ENCODE measurements around the gene ZMIZ1.

ZMIZ1 gene

GRCh38 chr10:79339266-79339665, 270.5 kb downstream of the ZMIZ1 start:
- Mint-ChIP-seq H3K4me1 (peaks cover 33% of the 10 kb centered on the region), H3K27me3 (no peaks in the 10 kb centered on the region), H3K27ac (no peak overlapping the region), H3K4me3 (no peak overlapping the region), H3K9me3 (peaks cover 0 to 7% of the 10 kb centered on the region in 2 donors)
- DNase-seq = no peak
- no peak for ATAC-seq

DNA sequence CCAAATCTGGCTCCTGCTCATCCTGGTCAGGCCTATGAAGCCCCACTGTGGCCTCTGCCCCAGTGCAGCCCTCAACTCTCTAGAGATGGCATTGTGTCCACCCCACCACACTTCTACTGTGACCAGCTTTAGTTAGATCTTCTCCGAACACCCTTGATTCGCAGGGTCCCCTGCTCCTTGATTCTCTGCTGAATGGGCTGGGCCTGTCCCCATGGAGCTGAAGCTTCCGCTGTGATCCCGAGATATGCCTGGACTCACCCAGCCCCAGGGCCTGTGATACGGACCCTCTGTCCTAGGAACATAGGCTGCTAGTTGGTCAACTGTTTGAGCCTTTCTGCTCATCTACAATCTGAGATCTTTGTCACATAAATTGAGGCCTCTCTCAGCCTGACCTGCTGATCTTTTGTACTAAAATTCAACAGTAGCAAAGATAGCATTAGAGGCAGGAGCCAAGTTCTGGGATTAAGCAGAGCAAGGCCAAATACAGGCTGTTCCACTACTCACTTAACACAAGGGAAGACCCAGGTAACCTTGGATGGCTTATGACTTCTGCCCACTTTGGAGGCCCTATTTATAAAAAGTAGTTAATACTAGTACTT, 272.0 kb downstream of the ZMIZ1 start:
- ATAC-seq = no peak
- no peaks in the 10 kb centered on the region for H3K27me3 Mint-ChIP-seq
- H3K27ac Mint-ChIP-seq = peak overlapping the region in 1 of 2 donors; percentile 50

GRCh38 chr10:79342295-79342761, 273.6 kb downstream of the ZMIZ1 start:
- Mint-ChIP-seq H3K27ac (no peak overlapping the region), H3K4me1 (peaks cover 27% of the 10 kb centered on the region), H3K9me3 (peaks cover 0 to 2% of the 10 kb centered on the region in 2 donors), H3K27me3 (no peaks in the 10 kb centered on the region), H3K4me3 (no peak overlapping the region)
- DNase-seq (no peak), ATAC-seq (no peak)

More for the DNA sequence above, 272.0 kb downstream of the ZMIZ1 start:
- Mint-ChIP-seq H3K9me3 (peaks cover 0 to 7% of the 10 kb centered on the region in 2 donors), H3K4me3 (no peak overlapping the region), H3K4me1 (peaks cover 27% of the 10 kb centered on the region)
- no peak for DNase-seq

GRCh38 chr10:79342811-79343561, 274.2 kb downstream of the ZMIZ1 start:
- H3K4me3 Mint-ChIP-seq = no peak overlapping the region
- DNase-seq (peak in 1 of 2 donors; percentile 6), ATAC-seq (no peak)
- no peak overlapping the region for H3K27ac Mint-ChIP-seq
- H3K4me1 Mint-ChIP-seq = peaks cover 27% of the 10 kb centered on the region
- no peaks in the 10 kb centered on the region for H3K9me3 Mint-ChIP-seq
- H3K27me3 Mint-ChIP-seq = no peaks in the 10 kb centered on the region

- Mint-ChIP-seq H3K4me3 (no peak overlapping the region), H3K27ac (peak overlapping the region in 1 of 2 donors; percentile 27), H3K9me3 (no peaks in the 10 kb centered on the region), H3K4me1 (peaks cover 44% of the 10 kb centered on the region), H3K27me3 (no peaks in the 10 kb centered on the region)
- DNase-seq (no peak), ATAC-seq (no peak)
Observed at GRCh38 chr10:79344502-79345195, 275.9 kb downstream of the ZMIZ1 start.

- Mint-ChIP-seq H3K27me3 (no peaks in the 10 kb centered on the region), H3K4me1 (peaks cover 51% of the 10 kb centered on the region), H3K27ac (peak overlapping the region in 1 of 2 donors; percentile 27), H3K9me3 (no peaks in the 10 kb centered on the region), H3K4me3 (no peak overlapping the region)
- no peak for DNase-seq
- no peak for ATAC-seq
Observed at GRCh38 chr10:79345241-79346011, 276.7 kb downstream of the ZMIZ1 start.

GRCh38 chr10:79346012-79346340, 277.2 kb downstream of the ZMIZ1 start:
- Mint-ChIP-seq H3K9me3 (no peaks in the 10 kb centered on the region), H3K4me1 (peaks cover 52% of the 10 kb centered on the region), H3K4me3 (no peak overlapping the region), H3K27ac (no peak overlapping the region), H3K27me3 (no peaks in the 10 kb centered on the region)
- ATAC-seq = no peak
- DNase-seq = no peak

DNA sequence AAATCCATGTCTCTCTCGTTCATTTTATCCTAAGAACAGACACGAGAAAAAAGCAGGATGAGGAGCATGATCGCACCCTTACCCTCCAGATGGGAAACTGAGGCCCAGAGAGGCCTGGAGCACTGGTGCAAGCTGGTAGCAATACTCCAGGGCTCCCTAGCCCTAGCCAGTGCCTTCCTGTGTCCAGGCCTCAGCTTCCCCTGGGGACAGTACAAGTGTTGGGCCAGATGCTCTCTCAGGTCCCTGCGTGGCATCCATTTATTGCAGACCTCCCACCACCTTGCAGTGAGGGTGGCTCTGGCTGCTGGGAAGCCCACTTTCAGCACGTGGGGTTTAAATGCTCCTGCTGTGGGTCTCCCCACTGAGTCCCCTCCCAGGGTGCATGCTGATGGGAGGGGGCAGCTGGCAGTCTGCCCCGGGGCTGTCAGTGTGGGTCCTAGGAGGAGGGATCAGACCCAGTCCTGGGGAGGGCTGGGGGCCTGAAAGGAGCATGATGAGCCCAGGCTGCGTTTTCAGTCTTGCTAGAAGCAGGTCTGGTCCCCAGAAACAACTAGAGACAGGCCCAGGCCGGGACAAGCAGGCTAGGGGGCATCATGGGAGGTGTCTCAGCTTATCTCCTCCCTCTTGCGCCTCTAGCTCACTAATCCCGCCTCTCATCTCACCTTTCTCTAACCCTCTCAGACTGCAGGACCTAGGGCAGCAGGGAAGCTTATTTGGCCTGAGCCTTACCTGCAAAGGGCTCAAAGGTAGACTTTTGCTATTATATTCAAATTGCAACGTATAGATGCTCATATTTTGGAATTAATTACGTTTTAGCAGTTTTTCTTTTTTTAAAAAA, 277.8 kb downstream of the ZMIZ1 start:
- Mint-ChIP-seq H3K27me3 (no peaks in the 10 kb centered on the region), H3K4me1 (peaks cover 57% of the 10 kb centered on the region), H3K27ac (peak overlapping the region; percentile 63 to 72), H3K9me3 (no peaks in the 10 kb centered on the region), H3K4me3 (peak overlapping the region; percentile 92 to 94)
- no peak for ATAC-seq
- no peak for DNase-seq

DNA sequence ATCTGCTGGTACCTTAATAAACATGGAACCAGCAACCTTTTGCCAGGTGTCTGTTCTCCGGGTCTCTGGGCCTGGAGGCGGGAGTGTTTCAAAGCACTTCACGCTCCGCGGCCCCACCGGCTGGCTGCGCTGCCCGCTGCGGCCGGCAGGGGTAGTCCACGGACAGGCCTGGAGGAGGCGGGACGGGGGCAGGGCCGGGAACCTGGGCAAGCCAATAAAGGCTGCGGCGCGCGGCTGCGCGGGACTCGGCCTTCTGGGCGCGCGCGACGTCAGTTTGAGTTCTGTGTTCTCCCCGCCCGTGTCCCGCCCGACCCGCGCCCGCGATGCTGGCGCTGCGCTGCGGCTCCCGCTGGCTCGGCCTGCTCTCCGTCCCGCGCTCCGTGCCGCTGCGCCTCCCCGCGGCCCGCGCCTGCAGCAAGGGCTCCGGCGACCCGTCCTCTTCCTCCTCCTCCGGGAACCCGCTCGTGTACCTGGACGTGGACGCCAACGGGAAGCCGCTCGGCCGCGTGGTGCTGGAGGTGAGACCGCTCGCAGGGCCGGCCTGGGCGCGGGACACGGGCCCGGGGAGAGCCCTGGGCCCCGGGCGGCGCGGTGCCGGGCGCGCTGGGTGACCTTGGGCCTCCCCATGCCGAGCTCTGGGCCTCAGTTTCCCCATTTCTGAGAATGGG, 278.6 kb downstream of the ZMIZ1 start, which contains the start of gene PPIF:
Gene PPIF (plus strand): TSS at position 244 of the 668 bp plus-strand sequence. CDS start 80 bp downstream, at position 324.
- peak within 1 kb of the TSS; percentile 92 to 94 for H3K4me3 Mint-ChIP-seq
- H3K27me3 Mint-ChIP-seq = no peaks in the 10 kb centered on the region
- DNase-seq (peak; percentile 94 to 97), ATAC-seq (peak; percentile 89)
- peak within 1 kb of the TSS; percentile 97 for H3K27ac Mint-ChIP-seq
- H3K9me3 Mint-ChIP-seq = no peaks in the 10 kb centered on the region
- peaks cover 62% of the 10 kb centered on the region for H3K4me1 Mint-ChIP-seq

GRCh38 chr10:79347894-79348639, 279.3 kb downstream of the ZMIZ1 start:
- Mint-ChIP-seq H3K27ac (peak overlapping the region; percentile 97), H3K27me3 (no peaks in the 10 kb centered on the region), H3K4me3 (peak overlapping the region; percentile 92 to 94), H3K4me1 (peaks cover 70% of the 10 kb centered on the region), H3K9me3 (no peaks in the 10 kb centered on the region)
- DNase-seq = peak; percentile 68 to 86
- peak; percentile 82 for ATAC-seq

DNA sequence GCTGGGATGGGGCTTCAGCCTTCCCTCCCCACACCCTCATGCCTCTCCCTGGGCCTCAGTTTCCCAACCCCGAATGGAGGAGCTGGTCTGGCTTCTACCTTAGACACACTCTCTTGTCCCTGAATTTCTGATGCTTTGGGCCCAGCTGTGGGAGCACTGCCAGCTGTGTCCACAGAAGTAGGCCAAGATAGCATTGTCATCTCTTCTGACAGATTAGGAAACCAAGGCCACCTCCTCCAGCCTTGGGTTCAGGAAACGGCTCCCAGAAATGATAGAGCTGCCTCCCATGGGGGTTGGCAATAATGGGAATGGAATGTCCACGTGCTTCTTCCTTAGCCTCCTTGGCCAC, 279.8 kb downstream of the ZMIZ1 start:
- Mint-ChIP-seq H3K4me3 (peak overlapping the region; percentile 92 to 94), H3K4me1 (peaks cover 71% of the 10 kb centered on the region), H3K9me3 (no peaks in the 10 kb centered on the region), H3K27ac (peak overlapping the region; percentile 97), H3K27me3 (no peaks in the 10 kb centered on the region)
- DNase-seq (no peak), ATAC-seq (no peak)

- Mint-ChIP-seq H3K9me3 (no peaks in the 10 kb centered on the region), H3K27me3 (no peaks in the 10 kb centered on the region), H3K4me1 (peaks cover 73% of the 10 kb centered on the region), H3K27ac (peak overlapping the region; percentile 97), H3K4me3 (peak overlapping the region; percentile 92 to 94)
- ATAC-seq = no peak
- no peak for DNase-seq
Observed at GRCh38 chr10:79349072-79349491, 280.3 kb downstream of the ZMIZ1 start.

DNA sequence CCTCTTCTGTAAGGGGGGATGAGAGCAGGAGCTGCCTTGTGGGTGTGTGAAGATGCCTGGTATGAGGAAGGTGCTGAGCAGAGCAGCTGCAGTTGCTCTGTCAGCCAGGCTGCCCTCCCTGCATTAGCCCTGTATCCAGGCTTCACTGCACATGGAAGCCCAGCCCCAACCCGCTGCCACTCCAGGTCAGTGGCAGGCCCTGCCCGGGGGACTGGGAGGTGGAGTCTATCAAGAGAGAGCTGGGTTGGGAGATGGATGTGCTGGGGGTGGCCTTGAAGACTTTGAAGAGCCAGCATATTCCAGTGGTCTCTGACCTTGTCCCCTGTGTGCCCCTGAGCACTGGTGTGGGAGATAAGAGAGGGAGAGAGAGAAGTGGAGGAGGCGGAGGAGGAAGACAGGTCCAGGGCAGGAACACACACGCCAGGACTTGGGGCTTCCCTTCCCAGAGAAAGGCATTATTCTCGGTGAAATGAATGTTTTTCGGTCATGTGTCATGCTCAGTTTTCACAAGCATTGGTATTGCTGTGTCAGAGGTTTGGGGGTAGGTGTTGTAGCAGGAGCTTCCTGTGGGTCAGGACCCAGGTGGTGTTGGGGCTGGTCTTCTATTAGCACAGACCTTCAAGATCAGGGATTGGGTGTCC, 281.1 kb downstream of the ZMIZ1 start:
- no peak for DNase-seq
- Mint-ChIP-seq H3K9me3 (no peaks in the 10 kb centered on the region), H3K27me3 (no peaks in the 10 kb centered on the region), H3K4me1 (peaks cover 79% of the 10 kb centered on the region), H3K27ac (peak overlapping the region in 1 of 2 donors; percentile 97), H3K4me3 (peak overlapping the region; percentile 92 to 94)
- no peak for ATAC-seq
